GM13977 (cell line): ENCODE data around the gene SYN1.

Experiments
- DNase-seq: peaks from one replicate; pipeline ENCODE4 v3.0.0; 2012; ENCODE audit warnings: low spot score
- CTCF ChIP-seq: IDR thresholded peaks from 2 replicates; pipeline ENCODE4 v1.5.1; 2012; ENCODE audit warnings: mild to moderate bottlenecking, control low read depth; ENCODE audit not compliant: insufficient read depth; ENCODE audit errors: extremely low read depth, missing control alignments
- in situ Hi-C: fragments of 300-500 bp; cut with MboI; formaldehyde crosslinking; loops from one replicate; pipeline ENCODE4 v1.12.0; 2022; ENCODE audit warnings: low sequenced_read_pairs, low pct_unique_long_range_greater_than_20kb, mixed read lengths, inconsistent platforms; ENCODE audit not compliant: unreplicated experiment

SYN1 gene

GRCh38 chrX:47561659-47562151 lies 58.0 kb downstream of the SYN1 start:
- DNase-seq: no peak
- no peak for TF ChIP-seq CTCF
- in situ Hi-C loops: no loop called here

GRCh38 chrX:47560934-47561658 lies 58.6 kb downstream of the SYN1 start, which contains the start of gene ARAF:
Gene ARAF (plus strand): TSS chrX:47561205. CDS start chrX:47562968, 1,763 bp downstream.
- DNase-seq: peak; percentile 89
- TF ChIP-seq CTCF: no peak
- in situ Hi-C loops: no loop called here

GRCh38 chrX:47560179-47560933 lies 59.3 kb downstream of the SYN1 start:
- TF ChIP-seq CTCF: no peak
- in situ Hi-C loops: no loop called here
- DNase-seq: no peak

GRCh38 chrX:47558436-47558835 lies 61.2 kb downstream of the SYN1 start:
- in situ Hi-C loops: no loop called here
- no peak for DNase-seq
- no peak for TF ChIP-seq CTCF

- in situ Hi-C loops: no loop called here
- TF ChIP-seq CTCF: no peak
- DNase-seq: peak; percentile 63
These were observed 63.5 kb downstream of the SYN1 start for GRCh38 chrX:47556045-47556623.

- DNase-seq: no peak
- in situ Hi-C loops: no loop called here
- TF ChIP-seq CTCF: no peak
These were observed 76.2 kb downstream of the SYN1 start for GRCh38 chrX:47543496-47543895.
